Retina (tissue), 1 donor: ENCODE data around the gene VAV2.
A peak's percentile ranks its signal among the peaks of the same experiment; 100 is the strongest.
"Not testable (repeated sequence)": the region's sequence is repeated elsewhere in the genome, so short reads cannot be mapped to it uniquely, and the experiment has no call there.

ENCODE experiments used
- DNase-seq: peaks from one replicate; pipeline ENCODE4 v3.0.0-alpha.2; 2016

VAV2 gene

GRCh38 chr9:133996531-133997520 is 4.7 kb upstream of the VAV2 start:
- DNase-seq, result no peak

GRCh38 chr9:133995012-133995896 is 3.1 kb upstream of the VAV2 start:
- DNase-seq, result no peak

DNA sequence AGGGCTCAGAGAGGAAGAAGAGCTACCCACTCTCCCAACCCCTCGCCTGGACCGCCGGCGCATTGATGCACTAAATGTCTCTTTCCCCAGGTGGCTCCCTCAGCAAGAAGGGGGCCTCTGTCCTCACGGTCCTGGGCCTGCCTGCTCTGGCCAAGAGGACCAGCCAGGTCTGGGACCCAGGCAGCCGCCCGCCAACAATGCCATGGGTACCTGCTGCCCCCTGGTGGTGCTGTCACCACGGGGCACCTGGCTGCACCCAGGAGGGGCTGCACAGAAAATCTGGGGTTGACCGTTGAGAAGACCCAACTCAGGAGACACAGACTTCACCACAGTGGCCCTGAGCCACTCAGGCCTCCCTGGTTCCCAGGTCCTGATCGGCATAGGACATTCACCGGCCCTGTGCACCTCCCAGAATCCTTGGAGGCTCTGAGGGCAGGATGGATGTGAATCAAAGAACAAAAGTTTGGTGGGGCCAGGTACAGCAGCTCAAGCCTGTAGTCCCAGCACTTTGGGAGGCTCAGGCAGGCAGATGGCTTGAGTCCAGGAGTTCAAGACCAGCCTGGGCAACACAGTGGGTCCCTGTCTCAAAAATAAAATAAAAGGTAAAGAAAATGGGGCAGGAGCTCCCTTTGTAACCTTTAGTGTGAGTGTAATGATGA is 2.4 kb upstream of the VAV2 start:
- DNase-seq, result peak; percentile 92

DNA sequence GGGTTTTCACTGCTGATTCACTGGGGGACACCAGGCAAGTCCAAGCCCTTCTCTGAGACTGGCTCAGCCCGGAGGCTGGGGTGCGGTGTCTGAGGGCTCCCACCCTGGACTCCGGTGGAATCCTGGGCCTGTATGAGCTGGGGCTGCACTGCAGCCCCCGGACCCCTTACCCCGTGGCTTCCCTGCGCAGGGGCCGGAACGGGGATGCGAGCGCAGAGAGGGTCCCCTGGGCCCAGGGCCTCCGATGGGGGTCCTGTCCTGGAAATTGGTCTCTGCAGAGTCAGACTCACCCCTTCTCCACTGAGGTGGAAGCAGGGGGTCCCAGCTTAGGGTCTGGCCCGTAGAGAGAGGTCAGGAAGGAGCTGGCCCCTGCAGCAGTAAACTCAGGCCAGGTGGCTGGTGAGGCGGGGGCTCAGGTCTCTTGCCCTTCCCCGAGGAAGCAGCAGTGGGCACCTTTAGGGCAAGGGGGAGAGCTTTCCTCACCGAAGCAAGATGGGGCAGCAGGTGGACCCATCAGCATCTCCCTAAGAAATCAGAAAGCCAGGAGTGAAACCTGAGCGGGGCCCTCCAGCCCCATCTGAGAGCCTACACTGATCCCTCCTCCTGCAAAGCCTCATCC is 1.6 kb upstream of the VAV2 start:
- DNase-seq, result no peak

DNA sequence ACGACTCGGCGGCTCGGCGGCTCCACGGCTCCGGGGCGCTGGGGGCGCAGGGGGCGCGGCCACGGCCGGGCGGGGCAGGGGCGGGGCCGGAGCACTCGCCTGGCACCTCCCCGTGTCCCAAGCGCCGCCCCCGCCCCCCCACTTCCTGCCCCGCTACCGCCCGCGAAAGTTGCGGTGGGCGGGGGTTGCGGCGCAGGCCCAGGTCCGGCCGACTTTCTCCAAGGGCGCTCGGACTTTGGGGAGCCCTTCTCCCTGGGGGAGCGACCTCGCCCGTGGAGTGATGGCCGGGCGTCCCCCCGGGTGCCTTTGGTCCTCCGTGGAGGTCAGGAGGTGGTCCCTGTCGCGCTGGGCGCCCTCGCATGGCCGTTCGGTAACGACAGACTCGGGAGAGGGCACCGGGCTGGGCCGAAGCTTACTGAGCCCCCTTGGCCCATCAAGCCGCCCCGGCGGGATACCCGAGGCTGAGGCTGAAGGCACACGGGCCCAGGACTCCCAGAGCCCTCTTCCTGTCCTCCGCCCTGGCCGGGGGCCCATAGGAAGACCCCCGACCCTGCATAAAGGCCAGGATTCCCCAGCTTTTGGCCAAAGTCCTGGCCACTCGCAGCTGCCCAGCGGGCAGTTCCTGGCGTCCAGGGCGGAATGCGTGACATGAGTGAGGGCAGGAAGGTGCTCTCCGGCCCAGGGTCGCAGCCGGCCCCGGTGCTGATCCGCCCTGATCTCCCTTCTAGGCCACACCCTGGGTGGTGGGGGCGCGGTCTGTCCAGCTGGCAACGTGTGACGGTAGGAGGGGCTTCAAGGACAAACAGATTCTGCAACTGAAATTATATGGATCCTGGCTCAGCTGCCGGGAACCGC is 883 bp upstream of the VAV2 start:
- peak; percentile 90 for DNase-seq

- DNase-seq, result no peak
Observed at GRCh38 chr9:133991214-133991921, 756 bp downstream of the VAV2 start.

DNA sequence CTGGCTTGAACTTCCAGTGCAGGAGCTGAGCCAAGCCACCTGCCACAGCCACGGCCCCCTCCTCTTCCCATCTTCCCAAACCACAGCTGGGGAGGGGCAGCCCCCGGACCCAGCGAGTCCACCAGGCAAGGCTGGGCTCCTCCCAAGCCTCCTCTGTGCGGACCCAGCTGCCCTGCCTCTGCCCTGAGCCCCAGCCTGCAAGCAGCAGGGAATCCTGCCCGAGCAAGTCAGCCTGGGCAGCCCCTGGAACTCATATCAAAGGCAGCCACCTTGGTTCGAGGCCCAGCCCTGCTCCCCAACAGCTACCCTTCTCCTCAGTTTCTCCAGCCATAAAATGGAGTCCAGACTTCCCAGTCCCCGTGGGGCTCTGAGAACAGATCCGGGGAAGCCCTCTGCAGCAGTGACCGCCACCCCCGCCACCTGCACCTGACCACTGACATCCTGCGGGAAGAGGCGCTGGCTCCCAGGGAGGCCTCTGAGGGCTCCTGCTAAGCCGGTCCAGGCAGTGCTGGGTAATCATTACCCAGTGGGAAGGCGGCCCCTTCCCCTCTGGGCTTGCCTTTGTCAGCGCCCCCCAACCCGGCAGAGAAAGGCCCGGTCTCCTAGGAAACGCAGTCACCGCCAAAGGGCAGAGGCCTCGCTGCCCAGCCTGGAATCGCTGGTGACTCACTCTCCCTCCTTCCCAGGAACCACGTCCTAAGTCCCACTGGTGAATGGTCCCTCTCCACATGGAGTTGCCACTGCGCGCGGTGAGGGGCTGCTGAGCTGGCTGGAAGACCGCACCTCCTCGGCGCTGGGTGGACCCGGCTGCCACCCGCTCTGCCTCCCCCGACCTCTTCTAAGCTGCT is 1.5 kb downstream of the VAV2 start:
- DNase-seq, result peak; percentile 83

- DNase-seq, result no peak
Observed at GRCh38 chr9:133989625-133990365, 2.3 kb downstream of the VAV2 start.

DNA sequence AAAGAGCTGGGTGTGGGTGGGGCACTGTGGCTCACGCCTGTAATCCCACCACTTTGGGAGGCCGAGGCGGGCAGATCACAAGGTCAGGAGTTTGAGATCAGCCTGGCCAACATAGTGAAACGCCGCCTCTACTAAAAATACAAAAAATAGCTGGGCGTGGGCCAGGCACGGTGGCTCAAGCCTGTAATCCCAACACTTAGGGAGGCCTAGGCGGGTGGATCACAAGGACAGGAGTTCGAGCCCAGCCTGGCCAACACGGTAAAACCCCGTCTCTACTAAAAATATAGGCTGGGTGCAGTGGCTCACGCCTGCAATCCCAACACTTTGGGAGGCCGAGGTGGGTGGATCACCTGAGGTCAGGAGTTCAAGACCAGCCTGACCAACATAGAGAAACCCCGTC is 3.4 kb downstream of the VAV2 start:
- not testable (repeated sequence) for DNase-seq

GRCh38 chr9:133987946-133988665 is 4.0 kb downstream of the VAV2 start:
- no peak for DNase-seq

GRCh38 chr9:133987446-133987788 is 4.7 kb downstream of the VAV2 start:
- DNase-seq, result no peak

GRCh38 chr9:133986774-133987445 is 5.2 kb downstream of the VAV2 start:
- no peak for DNase-seq

DNA sequence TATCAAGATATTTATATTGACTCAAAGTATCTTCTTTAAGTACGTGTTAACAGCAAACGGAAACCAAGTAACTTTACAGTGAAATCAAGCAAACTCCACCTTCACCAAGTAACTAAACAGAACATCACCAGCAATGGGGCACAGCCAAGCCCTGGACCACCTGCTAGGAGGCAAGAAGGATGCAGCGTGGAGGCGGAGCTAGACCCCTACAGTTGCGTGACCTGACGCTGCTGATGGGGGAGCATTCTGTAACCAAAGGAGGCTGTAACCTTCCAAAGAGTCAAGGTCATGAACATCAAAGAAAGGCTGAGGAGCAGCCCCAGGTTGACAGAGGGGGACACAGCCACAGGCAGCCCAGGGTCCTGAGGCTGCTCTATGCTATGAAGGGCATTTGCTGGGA is 6.1 kb downstream of the VAV2 start:
- DNase-seq, result no peak

DNA sequence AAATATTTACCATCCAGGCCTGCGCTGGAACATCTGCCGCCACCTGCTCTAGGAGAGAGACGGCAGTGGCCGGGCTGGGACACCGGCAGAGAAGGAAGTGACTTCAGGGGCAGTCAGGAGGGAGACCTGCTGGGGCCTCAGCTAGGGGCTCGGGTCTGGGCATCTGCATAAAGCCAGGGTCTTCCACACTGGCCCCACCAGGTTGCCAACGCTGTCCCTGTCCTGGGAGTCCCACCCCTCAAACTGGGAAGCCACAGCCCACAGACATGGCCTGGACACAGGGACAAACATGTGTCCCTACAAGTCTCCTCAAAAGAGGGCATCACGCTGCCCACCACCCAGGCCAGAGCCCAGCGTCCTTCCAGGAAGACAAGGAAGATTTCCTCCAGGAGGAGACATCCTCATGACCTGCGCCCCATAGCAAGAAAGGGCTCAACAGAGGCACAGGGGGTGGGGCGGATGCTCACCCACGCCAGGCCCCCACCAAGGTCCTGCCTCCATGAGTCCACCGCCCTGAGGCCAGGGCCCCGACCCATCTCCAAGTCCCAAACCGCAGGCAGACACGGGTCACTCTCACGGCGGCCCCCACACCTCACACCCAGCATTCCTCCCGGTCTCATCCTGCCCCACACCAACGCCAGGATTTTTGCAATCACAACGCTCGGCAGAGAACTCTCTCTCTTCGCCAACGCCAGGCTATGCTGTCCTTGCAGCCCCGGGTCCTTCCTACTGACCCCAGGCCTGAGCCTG is 9.0 kb downstream of the VAV2 start:
- DNase-seq, result no peak

GRCh38 chr9:133981958-133982681 is 10.0 kb downstream of the VAV2 start:
- DNase-seq, result no peak

- no peak for DNase-seq
Observed at GRCh38 chr9:133981589-133981957, 10.6 kb downstream of the VAV2 start.
